Measurements from ENCODE around the gene NPY4R.
"Not testable (repeated sequence)": the region's sequence is repeated elsewhere in the genome, so short reads cannot be mapped to it uniquely, and the experiment has no call there.

NPY4R gene

DNA sequence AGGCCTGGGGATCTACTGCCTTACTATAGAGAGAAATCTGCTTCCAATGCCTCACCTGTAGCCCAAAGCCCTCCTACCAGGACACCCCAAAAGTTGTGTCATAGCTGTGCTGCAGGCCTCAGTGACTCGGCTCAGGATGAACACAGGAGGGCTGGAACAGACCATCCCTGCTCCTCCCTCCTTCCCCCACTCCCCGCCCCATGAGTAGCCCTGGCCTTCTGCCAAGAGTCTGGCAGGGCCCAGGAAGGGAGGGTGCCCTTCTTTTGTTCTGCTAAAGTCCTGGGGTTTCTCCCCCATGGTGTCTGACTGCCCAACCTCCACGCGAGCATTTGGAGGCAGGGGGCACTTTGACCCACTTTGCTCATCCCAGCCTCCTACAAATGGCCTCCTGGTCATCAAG lies 24.8 kb downstream of the NPY4R start:
- not testable (repeated sequence) for H3K9ac ChIP-seq (ENCODE audit: low read depth, low read length); H3K9me3 ChIP-seq (ENCODE audit: control insufficient read depth, insufficient read depth, low read length); H3K4me1 ChIP-seq (ENCODE audit: insufficient read depth, low read length); H3K36me3 ChIP-seq (ENCODE audit: insufficient read depth, low read length)

DNA sequence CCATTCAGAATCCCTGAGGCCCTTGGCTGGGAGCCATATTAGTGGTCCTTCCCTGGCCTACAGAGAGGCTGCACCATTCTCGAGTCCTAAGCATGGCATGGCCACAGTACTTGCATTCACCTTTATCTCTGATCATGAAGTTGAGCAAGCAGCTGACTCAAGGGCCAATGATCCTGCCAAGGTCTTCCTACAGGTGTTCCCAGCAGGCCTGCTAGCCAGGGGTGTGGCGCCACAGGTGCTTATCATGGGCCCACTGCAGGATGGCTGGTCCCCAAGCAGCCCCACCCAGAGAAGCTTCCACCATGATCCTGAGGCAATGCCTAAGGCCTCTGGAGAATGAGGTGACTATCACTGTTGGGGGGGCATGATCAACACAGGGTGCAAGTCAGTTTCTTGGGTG lies 42.2 kb downstream of the NPY4R start:
- H3K36me3 ChIP-seq (ENCODE audit: insufficient read depth, low read length); H3K9ac ChIP-seq (ENCODE audit: low read depth, low read length); H3K4me1 ChIP-seq (ENCODE audit: insufficient read depth, low read length); H3K9me3 ChIP-seq (ENCODE audit: control insufficient read depth, insufficient read depth, low read length): not testable (repeated sequence)

DNA sequence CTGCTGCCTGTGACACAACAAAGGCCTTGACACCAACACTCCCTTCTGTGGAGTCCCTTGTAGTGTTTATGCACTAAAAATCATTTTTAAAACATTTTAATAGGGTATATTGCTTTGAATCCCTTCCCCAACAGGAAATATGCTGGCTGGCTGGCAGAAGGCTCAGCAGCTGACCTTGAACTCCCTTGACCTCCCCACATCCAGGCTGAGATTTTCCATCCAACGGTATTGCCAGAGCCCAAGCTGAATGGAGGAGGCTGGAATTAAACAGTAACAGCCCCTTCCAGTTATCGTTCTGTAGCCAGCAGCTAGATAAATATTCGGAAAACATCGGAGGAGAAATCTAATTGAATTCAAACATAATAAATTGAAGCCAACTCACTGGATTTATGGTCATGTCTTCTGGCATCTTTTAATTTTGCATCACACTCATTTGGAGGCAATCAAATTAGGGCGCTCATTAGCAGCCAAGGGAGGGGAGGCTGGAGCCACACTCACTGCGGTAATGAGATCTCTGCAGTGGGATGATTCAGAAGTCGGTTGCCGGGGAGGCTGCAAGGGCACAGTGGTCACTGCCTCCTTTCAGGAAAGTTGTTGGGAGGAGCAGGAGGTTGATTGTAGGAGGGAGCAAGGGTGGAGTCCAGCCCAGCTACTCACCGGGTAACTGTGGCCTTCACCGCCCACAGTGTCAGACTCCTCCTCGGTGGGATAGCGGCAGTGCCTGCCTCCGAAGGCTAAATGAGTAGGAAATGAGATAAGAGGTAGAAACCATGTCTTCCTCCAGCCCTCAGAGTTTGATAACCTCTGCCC lies 46.0 kb downstream of the NPY4R start:
- H3K9me3 ChIP-seq (ENCODE audit: control insufficient read depth, insufficient read depth, low read length); H3K4me1 ChIP-seq (ENCODE audit: insufficient read depth, low read length); H3K36me3 ChIP-seq (ENCODE audit: insufficient read depth, low read length); H3K9ac ChIP-seq (ENCODE audit: low read depth, low read length): not testable (repeated sequence)

DNA sequence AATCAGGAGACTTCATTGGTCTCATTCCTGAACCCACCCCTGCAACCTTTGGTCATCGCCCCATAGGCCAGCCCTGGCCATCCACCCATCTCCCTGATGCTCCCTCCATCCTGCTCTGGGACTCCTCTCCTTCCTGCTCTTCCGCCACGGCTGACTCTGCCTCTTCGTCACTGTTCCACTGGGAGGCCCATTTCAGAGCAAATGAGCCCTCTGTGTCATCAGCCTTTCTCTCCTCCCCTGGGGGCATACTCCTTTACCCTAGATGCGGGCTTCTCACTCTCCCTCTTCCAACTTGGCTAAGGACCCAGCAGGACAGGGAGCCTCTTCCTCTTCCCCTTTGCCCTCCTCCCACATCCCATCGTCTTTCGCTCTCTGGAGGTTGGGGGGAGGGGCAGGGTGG lies 47.5 kb downstream of the NPY4R start:
- H3K9ac ChIP-seq (ENCODE audit: low read depth, low read length); H3K36me3 ChIP-seq (ENCODE audit: insufficient read depth, low read length); H3K9me3 ChIP-seq (ENCODE audit: control insufficient read depth, insufficient read depth, low read length); H3K4me1 ChIP-seq (ENCODE audit: insufficient read depth, low read length): not testable (repeated sequence)

DNA sequence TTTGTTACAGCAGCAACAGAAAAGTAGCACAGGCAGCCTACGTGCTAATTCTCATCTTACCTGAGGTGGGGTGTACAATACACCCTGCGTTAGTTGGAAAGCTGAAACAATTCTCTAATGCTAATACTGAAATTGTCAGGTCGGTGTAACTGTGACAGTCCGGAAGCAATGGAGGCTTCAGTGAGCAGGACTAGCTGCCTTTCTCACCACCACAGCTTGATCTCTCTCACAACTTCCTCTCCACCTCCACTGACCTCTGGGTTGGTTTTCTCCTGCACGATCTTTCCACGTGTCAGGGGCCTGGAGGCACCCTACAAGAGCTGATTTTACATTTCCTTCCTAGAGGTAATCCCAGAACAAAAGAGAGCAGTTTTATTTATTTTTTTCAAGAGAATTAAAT lies 50.5 kb downstream of the NPY4R start:
- H3K36me3 ChIP-seq (ENCODE audit: insufficient read depth, low read length); H3K9me3 ChIP-seq (ENCODE audit: control insufficient read depth, insufficient read depth, low read length); H3K9ac ChIP-seq (ENCODE audit: low read depth, low read length); H3K4me1 ChIP-seq (ENCODE audit: insufficient read depth, low read length): not testable (repeated sequence)

DNA sequence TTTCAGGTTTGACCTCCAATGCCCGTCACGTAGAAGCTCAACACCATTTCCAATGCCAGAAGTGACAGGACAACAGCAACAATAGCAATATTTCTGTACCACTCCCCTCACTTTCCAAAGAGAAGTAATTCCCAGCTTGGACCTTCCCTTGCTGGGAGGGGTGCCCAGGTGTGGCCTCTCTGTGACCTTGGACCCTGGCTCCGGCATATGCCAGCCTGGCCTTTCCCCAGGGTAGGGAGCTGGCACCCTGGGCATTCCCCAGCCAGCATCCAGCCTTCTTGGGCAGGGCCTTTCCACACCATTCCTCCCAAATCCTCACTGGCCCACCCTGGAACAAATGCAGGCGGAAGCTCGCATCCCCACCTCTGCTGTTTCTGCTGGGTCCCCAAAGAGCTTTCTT lies 53.1 kb downstream of the NPY4R start:
- not testable (repeated sequence) for H3K36me3 ChIP-seq (ENCODE audit: insufficient read depth, low read length); H3K4me1 ChIP-seq (ENCODE audit: insufficient read depth, low read length); H3K9ac ChIP-seq (ENCODE audit: low read depth, low read length); H3K9me3 ChIP-seq (ENCODE audit: control insufficient read depth, insufficient read depth, low read length)

DNA sequence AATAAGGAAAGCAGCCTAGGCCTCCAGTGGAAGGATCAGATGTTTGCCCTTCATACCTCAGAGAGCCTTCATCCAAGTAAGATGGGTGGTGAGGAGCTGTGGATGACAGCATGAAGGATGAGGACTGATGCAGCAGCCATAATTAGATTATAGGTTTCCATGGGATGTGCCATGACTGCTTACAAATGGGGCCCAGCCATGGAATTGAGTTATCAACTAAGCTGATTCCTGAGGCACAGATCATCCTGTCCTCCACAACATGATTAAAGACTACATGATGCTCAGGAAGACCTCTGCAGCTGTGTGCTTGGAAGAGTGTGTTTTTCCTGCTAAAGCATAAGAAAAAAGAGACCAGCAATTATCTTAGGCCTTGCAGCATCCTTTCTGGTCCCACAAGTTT lies 54.6 kb downstream of the NPY4R start:
- not testable (repeated sequence) for H3K9me3 ChIP-seq (ENCODE audit: control insufficient read depth, insufficient read depth, low read length); H3K36me3 ChIP-seq (ENCODE audit: insufficient read depth, low read length); H3K4me1 ChIP-seq (ENCODE audit: insufficient read depth, low read length); H3K9ac ChIP-seq (ENCODE audit: low read depth, low read length)

Measured in ES-I3 (cell line).